ENCODE measurements around the gene LRCH4.

The LRCH4 gene

GRCh38 chr7:100602889-100603725, 17.2 kb upstream of the LRCH4 start:
- Histone ChIP-seq H3K79me2 (ENCODE audit: control insufficient read depth, low read length) (no peaks in the 10 kb centered on the region), H3K4me2 (ENCODE audit: low read length) (peak overlapping the region; percentile 89), H3K27me3 (ENCODE audit: control insufficient read depth, low read length) (peaks cover 31% of the 10 kb centered on the region), H4K20me1 (ENCODE audit: control insufficient read depth, insufficient read depth, low read depth, low read length) (no peaks in the 10 kb centered on the region), H3K9me3 (ENCODE audit: control insufficient read depth, insufficient read depth, low read length) (no peaks in the 10 kb centered on the region), H3K9me2 (replicated peaks; ENCODE audit: control insufficient read depth, low read length) (no peaks in the 10 kb centered on the region), H3K4me1 (ENCODE audit: control insufficient read depth, low read length) (peaks cover 19% of the 10 kb centered on the region), H3K36me3 (ENCODE audit: control insufficient read depth, low read length) (no peaks in the 10 kb centered on the region), H3K4me3 (ENCODE audit: low read length) (peak overlapping the region; percentile 74), H3F3A (ENCODE audit: control insufficient read depth, insufficient read depth) (no peaks in the 10 kb centered on the region), H3K27ac (ENCODE audit: low read depth, low read length) (no peak overlapping the region)
- no peak for TF ChIP-seq EZH2phosphoT487 (IDR thresholded peaks at IDR 0.05; ENCODE audit: borderline replicate concordance, low read length)
- no peak for TF ChIP-seq CTCF (IDR thresholded peaks at IDR 0.05; ENCODE audit: low read depth, low read length, poor library complexity, severe bottlenecking)

- Histone ChIP-seq H3K9me2 (replicated peaks; ENCODE audit: control insufficient read depth, low read length) (no peaks in the 10 kb centered on the region), H3K36me3 (ENCODE audit: control insufficient read depth, low read length) (no peaks in the 10 kb centered on the region), H3K4me1 (ENCODE audit: control insufficient read depth, low read length) (peaks cover 18% of the 10 kb centered on the region), H4K20me1 (ENCODE audit: control insufficient read depth, insufficient read depth, low read depth, low read length) (no peaks in the 10 kb centered on the region), H3K4me3 (ENCODE audit: low read length) (no peak overlapping the region), H3K27me3 (ENCODE audit: control insufficient read depth, low read length) (peaks cover 24% of the 10 kb centered on the region), H3K9me3 (ENCODE audit: control insufficient read depth, insufficient read depth, low read length) (no peaks in the 10 kb centered on the region), H3K27ac (ENCODE audit: low read depth, low read length) (no peak overlapping the region), H3K79me2 (ENCODE audit: control insufficient read depth, low read length) (no peaks in the 10 kb centered on the region), H3K4me2 (ENCODE audit: low read length) (no peak overlapping the region), H3F3A (ENCODE audit: control insufficient read depth, insufficient read depth) (no peaks in the 10 kb centered on the region)
- TF ChIP-seq CTCF (IDR thresholded peaks at IDR 0.05; ENCODE audit: low read depth, low read length, poor library complexity, severe bottlenecking) (peak; percentile 51), EZH2phosphoT487 (IDR thresholded peaks at IDR 0.05; ENCODE audit: borderline replicate concordance, low read length) (no peak)
Observed at GRCh38 chr7:100600730-100601038, 14.8 kb upstream of the LRCH4 start.

- Histone ChIP-seq H3F3A (ENCODE audit: control insufficient read depth, insufficient read depth) (no peaks in the 10 kb centered on the region), H4K20me1 (ENCODE audit: control insufficient read depth, insufficient read depth, low read depth, low read length) (no peaks in the 10 kb centered on the region), H3K27me3 (ENCODE audit: control insufficient read depth, low read length) (peaks cover 18% of the 10 kb centered on the region), H3K36me3 (ENCODE audit: control insufficient read depth, low read length) (no peaks in the 10 kb centered on the region), H3K9me2 (replicated peaks; ENCODE audit: control insufficient read depth, low read length) (no peaks in the 10 kb centered on the region), H3K4me3 (ENCODE audit: low read length) (no peak overlapping the region), H3K4me1 (ENCODE audit: control insufficient read depth, low read length) (peaks cover 13% of the 10 kb centered on the region), H3K79me2 (ENCODE audit: control insufficient read depth, low read length) (no peaks in the 10 kb centered on the region), H3K4me2 (ENCODE audit: low read length) (no peak overlapping the region), H3K9me3 (ENCODE audit: control insufficient read depth, insufficient read depth, low read length) (no peaks in the 10 kb centered on the region), H3K27ac (ENCODE audit: low read depth, low read length) (no peak overlapping the region)
- TF ChIP-seq CTCF (IDR thresholded peaks at IDR 0.05; ENCODE audit: low read depth, low read length, poor library complexity, severe bottlenecking), result peak; percentile 94
- TF ChIP-seq EZH2phosphoT487 (IDR thresholded peaks at IDR 0.05; ENCODE audit: borderline replicate concordance, low read length), result no peak
Observed at GRCh38 chr7:100599911-100600729, 14.2 kb upstream of the LRCH4 start.
